HG02759 (cell line): ENCODE data around the gene SMAD7.
"Not testable (repeated sequence)": the region's sequence is repeated elsewhere in the genome, so short reads cannot be mapped to it uniquely, and the experiment has no call there.

Source experiments
- ATAC-seq: cut with Tn5 transposase; IDR thresholded peaks from one replicate; pipeline ENCODE4 v1.9.1; 2021; ENCODE audit warnings: mild to moderate bottlenecking, moderate library complexity; ENCODE audit not compliant: unreplicated experiment

Gene SMAD7

DNA sequence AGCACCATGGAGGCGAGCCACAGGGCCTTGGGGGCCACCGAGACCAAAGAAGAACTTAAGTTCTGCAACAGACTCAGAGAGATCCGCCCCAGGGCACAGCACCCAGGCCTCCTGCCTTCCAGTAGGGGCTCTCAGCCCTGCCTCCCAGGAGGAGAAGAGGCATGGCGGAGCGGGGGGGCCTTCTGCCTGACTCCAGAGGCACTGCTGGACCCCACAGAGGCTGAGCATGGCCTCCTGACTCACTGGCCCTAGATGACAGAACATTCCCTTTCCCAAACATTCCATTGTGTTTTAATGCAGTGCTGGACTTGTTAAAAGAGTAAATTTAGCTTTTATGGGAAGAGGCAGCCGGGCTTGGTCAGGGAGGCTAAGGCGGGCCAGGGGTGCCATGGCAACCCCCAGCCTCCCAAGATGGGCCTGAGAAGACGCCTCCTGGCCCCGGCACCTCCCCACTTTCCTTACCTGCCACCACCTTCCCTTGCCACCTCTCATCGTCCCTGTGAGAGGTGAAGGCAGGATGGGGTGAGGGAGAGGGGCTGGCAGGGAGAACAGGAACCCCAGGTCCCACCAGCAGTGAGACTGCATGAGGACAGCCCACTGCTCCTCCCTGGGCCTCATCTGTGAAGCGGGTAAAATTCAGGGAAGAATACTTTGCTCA, 65.4 kb downstream of the SMAD7 start:
- ATAC-seq: no peak

DNA sequence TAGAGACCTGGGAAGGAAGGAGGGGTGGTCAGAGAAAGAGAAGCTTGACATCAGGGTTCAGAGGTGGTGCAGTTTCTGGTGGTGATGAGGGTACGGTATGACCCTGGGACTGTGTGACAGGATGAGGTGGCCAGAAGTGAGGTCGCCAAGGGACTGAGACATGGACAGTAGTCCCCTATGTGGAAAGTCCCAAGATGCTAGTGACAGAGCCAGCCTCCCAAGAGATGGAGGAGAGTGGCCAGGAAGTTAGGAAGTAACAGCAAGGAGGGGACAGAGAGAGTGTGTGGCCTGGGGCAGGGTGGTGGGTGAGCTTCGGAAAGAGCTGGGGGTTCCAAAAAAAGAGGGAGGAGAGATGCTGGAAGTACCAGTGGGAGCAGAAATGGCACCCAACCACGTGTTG, 66.0 kb downstream of the SMAD7 start:
- no peak for ATAC-seq

DNA sequence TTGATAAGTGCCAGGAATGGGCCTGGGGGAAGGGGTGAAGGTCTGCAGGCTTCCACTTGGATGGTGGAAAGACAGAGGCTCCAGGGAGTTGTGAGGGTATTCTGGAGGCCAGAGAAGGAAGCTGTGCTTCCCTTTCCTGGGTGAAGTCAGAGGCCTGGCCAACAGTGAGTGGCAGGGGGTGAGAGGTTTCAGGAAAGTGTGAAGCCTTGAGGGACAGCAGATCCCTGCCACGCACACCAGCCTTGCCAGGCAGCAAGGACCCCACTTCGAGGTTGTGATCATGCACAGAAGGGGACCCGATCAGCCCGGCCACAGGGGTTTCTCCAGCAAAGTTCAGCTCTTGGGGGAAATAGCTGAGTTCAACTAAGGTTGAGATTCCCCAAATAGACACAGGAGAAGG, 66.5 kb downstream of the SMAD7 start:
- ATAC-seq: no peak

DNA sequence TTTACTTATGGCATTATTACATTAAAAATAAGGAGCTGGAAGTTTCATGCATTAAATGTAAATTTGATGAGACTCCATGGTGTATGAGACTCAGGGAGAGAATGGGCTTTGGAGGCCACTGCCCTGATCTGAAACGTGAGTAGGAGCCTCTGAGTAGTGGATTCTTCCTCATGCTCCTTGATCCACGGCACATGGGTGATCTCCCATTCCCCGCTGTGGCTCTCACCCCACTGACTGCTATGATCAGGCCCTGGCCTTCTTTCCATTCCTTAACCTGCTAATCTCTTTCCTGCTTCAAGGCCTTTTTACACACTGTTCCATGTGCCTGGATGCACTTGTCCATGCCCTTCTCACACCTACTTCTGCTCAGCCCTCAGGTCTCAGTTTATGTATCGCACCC, 68.4 kb downstream of the SMAD7 start:
- no peak for ATAC-seq

DNA sequence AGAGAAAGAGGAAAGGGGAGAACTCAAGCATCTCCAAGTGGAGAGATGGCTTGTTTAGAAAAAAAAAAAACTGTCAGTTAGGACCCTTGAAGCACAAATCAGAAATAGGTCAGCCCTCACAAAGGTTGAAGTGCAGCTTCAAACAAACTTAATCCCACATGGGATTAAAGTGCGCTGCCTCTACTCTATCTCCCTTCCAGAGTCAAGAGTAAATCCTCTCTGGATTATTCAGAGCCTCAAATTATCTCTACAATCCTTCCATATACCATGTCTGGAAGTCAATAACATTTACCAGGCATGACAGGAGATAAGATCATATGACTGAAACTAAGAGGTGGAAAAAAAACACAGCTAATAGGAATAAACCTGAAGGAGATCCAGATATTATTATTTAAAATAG, 69.8 kb downstream of the SMAD7 start:
- ATAC-seq: no peak

DNA sequence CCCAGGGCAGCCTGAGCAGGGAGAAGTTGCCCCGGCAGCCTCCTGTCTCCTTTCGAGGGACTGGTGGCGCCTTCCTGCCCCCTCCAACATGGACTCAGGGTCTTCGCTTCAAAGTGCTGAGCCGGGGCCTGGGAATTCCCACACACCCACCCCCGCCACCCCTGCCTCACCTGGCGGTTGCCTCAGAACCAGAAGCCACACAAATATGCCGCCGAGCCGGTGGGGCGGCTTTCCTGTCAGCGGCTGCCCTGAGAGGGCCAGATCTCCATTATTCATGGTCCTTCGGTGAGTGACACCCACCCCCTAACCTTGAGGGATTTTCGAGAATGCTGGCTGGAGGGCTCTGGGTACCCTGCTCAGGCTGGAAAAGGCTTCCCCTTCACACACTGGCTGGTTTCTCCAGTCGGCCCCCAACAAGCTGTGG, 71.7 kb downstream of the SMAD7 start:
- no peak for ATAC-seq

DNA sequence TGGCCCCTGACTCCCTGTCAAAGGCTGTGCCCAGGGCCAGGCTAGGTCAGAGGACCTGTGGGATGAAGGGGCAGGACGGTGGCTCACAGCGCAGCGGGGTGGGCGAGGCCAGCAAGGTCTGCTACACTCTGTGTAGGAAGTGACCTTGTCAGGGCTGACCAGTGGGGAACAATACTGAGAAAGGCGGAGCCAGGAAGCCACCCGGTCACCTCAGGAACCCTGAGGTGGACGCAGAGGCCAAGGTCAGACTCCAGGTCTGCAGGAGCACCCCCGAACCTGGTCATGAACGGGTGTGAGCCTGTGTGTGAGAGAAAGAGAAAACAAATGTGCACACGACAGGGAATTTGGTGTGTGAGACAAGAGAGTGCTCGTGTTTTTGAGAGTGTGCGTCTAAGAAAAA, 72.3 kb downstream of the SMAD7 start:
- no peak for ATAC-seq

DNA sequence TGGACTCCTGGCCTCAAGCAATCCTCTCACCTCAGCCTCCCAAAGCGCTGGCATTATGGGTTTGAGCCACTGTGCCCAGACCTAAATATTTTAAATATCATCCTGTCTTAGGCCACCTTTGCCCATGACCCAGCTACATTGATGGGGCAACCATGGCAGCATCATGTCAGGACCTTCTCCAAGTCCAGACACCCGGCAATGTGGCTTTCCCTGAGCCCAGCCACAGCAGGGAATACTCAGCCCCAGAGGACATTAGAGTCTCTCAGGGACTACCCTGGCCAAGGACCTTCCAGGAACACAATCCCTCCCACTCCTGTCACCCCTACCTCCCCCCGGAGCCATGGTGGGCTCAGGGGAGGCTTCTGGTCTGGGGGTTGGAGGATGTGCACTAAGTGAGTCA, 72.8 kb downstream of the SMAD7 start:
- no peak for ATAC-seq

DNA sequence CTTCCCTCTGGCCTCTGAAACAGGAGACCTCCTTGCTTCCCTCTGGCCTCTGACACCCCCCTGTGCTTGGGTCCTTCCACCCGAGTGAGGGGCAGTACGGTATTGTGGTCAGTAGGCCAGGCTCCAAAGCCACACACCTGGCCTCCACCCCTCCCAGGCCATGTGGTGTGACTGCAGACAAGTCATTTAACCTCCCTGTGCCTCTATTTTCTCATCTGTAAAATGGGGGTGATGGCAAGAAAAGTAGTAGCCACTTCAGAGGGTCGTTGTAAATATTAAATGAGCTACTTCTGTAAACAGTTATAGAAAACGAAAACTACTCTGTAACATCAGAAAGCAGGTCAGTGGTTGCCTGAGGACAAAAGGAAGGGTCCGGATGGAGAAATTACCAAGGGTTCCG, 74.2 kb downstream of the SMAD7 start:
- ATAC-seq: no peak

DNA sequence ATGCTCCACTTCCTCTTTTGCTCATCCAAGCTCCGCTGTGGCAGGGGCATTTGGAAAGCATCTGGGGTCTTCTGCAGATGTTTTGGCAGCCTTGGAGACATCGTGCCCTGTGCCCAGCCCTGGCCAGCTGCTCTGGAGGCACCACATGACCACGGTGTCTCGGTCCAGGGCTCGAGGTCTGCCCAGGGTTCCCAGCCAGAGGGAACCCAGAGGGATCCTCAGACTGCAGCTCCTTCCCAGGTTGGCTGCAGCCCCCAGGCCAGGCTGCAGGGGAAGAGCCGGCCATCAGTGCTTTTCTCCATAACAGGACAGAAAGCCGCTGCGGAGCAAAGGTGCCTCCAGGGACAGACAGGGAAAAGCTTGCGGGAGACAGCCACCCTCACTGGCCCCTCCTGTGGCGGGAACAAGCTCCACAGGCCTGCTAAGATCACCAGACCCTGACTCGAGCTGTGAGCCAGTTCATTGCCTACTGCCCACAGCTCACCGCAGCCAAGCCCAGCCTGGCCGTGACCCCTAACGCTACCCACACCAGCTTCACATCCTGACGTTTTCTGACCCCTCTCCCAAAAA, 74.7 kb downstream of the SMAD7 start:
- ATAC-seq: no peak

DNA sequence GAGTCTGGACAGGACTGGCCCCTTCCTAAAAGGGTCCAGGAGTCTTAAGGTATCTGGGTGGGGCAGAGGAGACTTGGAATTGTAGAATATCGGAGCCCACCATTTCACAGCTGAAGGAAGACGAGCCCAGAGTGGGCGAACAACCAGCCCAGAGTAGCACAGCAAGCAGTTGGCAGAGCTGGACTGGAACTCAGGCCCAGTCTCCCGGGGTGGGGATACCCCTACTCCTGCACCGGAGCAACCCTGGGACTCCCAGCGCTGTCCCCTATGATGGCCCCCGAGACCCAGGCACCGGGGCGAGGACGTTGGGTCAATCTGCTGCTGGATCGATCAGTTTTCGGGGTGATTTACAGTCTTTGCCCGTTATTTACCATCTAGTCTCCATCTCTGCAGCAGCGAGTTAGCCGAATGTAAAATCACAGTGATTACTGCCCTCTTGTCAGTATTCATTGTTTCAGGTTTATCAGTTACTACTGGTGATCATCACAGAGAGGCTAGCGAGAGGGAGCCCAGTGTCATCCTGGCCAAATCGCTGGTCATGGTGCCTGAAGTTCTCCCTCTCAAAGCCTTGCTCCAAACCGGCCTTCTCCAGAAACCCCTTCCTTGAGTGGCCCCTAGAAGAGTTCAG, 75.3 kb downstream of the SMAD7 start:
- ATAC-seq: no peak

DNA sequence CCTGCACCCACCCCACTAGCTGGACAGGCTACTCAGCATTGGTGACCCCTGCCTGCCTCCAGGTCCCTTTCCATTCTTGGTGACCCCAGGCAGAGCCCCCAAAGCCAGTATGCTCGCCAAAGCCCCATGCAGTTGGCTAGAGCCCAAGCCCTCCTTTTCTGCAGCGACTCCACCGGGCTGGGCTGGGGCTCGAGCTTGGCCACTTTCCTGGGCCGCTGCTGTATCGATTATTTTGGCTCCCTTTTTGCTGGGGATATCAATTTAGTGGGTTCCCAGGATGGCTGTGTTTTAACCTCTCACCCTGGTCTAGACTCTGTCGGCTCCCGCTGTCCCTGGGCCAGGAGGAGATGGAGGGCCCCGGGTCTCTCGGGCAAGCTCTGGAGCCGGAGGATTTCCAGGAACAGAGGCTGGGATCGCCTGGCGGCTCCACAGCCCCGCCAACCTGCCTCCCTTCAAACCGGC, 76.0 kb downstream of the SMAD7 start:
- no peak for ATAC-seq

DNA sequence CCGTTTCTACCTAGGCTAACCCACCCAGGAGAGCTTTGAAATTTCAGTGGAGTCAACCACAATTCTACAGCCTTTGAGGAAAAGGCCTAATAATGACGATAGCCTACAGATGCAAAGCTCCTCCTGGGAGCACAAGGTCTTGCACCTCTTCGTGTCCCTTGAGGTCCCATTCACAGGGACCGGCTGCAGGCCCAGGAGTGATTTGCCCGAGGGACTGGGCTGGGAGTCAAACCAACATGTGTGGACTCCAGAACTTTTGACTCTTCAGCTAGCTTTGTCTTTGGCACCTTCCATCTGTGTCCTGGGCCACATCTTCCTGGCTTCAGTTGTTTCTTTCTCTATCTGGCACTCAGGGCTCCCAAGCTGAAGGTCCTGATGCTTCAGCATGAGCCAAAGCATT, 76.5 kb downstream of the SMAD7 start:
- ATAC-seq: no peak

DNA sequence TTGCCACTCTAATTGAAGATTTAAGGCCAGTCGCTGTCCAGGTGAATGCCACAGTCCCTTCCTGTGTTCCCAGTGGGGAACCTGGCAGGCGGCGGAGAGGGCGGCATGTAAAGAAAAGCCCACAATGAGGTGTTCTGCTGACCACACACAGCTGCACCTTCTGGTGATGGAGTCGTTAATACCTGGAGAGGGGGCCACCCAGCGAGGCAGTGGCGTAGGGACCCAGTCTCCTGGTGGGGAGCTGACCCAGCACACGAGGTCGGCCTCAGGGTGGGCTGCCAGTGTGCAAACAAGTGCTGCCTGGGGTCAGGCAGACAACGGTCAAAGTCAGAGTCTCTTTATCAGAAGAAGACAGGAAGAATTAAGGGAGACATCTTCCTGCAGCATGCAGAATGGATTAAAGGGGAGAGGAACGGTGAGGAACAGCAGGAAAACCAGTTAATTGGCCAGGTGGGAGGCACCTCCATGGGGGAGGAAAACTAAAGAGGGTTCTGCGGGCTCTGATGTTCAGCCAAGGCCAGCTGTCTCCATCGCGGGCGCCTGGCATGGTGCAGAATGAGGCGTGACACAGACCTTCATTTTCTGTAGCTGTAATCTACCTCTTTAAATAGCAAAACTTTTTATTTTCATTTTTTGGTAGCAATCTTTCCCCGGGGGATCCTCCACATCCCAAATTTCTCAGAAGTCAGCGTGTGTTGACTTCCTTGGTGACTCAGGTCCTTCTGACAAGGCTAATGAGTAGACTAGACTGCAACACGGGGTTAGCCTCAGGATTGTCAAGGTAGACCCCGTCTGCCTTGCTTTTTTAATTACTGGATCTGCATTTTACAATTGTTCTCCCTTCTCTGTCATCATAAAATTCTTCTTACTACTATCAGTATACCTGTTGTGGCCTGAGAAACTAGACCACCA, 78.3 kb downstream of the SMAD7 start:
- no peak for ATAC-seq

DNA sequence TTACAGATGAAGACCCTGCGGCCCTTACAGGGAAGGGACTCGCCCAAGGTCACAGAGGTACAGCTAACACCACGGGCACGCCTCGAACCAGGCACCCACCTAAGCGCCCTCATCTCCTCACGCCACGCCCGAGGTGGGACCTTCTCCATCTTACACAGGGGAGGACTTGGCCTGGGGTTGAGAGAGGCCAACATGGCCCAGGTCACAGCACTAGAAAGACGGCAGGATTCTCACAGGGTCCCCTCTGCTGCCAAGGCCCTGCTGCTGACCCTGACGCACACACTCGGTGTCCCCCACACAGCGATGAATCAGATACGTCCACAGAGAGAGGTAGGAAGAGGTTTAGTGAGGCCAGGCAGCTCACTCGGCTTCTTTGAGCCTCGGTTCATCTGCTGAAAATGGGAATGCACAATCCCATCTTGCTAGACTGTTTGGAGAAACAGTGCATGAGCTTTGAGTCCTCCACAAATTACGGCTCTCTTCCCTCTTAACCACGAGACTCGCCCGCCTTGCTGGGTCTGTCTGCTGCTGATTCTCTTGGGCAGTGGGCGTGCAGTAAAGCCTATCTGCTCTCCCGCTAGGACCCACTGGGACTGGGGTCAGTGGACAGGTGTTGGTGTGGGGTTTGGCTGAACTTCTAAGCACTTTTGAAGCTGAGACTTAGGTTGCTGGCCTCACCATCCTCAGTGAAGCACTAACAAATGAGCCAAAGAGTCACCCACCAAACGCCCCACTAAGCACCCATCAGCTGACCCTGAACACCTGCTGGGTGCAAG, 79.2 kb downstream of the SMAD7 start:
- ATAC-seq: no peak

DNA sequence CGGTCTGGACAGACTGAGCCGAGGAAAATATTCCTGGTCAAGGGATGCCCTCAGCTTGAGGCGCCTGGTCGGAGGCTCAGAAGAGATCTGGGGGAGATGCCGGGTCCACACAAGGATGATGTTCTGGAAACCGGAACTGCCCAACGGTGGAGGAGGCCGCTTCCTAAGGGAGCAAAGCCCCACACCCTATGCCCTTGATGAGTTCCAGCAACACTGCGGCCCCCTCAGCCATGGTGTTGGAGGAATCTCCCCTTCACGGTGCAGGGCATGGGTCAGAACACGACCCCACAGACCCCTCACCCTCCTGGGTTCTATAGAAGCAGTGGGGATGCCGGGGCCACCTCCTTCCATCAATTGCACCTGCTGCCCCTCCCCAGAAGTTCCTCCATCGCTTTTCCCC, 79.8 kb downstream of the SMAD7 start:
- not testable (repeated sequence) for ATAC-seq
